ENCODE data around the gene TSHZ2.
"Not testable (repeated sequence)": the region's sequence is repeated elsewhere in the genome, so short reads cannot be mapped to it uniquely, and the experiment has no call there.

GRCh38 chr20:53436927-53437326 is 464.8 kb downstream of the TSHZ2 start:
- TF ChIP-seq CTCF, POLR2A, POLR2AphosphoS5 (IDR thresholded peaks at IDR 0.05): not testable (repeated sequence)

All from breast epithelium (tissue), 3 donors.